Measurements from ENCODE around the gene KRT86. TPM values are rescaled to one million over a fixed set of nuclear protein-coding genes. Genes with fewer than 3 reads are reported as not detected.
"Not testable (repeated sequence)": the region's sequence is repeated elsewhere in the genome, so short reads cannot be mapped to it uniquely, and the experiment has no call there.

The KRT86 gene
- polyA plus RNA-seq, 1 donor (not counting 4 experiments of a cell fraction or from before 2014, with no cell fraction given) = not detected

DNA sequence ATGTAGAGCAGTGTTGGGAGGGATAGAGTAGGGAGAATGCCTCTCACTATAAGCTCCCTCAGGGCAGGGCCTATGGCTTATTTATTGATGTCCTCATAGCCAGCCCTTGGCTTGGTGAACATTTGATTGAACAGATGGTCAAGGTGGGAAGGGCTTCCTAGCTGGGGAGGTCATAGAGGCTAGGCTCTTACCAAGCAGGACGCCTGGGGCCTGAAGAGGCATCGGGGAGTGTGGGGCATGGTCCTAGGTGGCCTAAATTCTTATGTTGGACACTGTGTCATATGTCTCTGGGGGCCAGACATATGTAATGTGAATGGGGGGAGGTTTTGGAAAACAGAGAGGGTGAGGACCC lies 17.9 kb upstream of the KRT86 start:
- H4K20me1 ChIP-seq (ENCODE audit: control insufficient read depth, extremely low read depth, insufficient read depth, low read length) = no peaks in the 10 kb centered on the region
- no peaks in the 10 kb centered on the region for H3K9me1 ChIP-seq (ENCODE audit: control insufficient read depth, extremely low read depth, insufficient read depth, low read length)
- peaks cover 21% of the 10 kb centered on the region for H3K27me3 ChIP-seq (ENCODE audit: control insufficient read depth, extremely low read depth, insufficient read depth, low read length)
- H2AFZ ChIP-seq (ENCODE audit: control insufficient read depth, low read length) = no peak overlapping the region
- no peaks in the 10 kb centered on the region for H3K4me1 ChIP-seq (ENCODE audit: control insufficient read depth, extremely low read depth, insufficient read depth, low read length)
- TF ChIP-seq, protein P1, sequence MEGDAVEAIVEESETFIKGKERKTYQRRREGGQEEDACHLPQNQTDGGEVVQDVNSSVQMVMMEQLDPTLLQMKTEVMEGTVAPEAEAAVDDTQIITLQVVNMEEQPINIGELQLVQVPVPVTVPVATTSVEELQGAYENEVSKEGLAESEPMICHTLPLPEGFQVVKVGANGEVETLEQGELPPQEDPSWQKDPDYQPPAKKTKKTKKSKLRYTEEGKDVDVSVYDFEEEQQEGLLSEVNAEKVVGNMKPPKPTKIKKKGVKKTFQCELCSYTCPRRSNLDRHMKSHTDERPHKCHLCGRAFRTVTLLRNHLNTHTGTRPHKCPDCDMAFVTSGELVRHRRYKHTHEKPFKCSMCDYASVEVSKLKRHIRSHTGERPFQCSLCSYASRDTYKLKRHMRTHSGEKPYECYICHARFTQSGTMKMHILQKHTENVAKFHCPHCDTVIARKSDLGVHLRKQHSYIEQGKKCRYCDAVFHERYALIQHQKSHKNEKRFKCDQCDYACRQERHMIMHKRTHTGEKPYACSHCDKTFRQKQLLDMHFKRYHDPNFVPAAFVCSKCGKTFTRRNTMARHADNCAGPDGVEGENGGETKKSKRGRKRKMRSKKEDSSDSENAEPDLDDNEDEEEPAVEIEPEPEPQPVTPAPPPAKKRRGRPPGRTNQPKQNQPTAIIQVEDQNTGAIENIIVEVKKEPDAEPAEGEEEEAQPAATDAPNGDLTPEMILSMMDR (optimal IDR thresholded peaks at IDR 0.05 in 1 of 3, IDR thresholded peaks at IDR 0.05 in 1 of 3, conservative IDR thresholded peaks at IDR 0.05 in 1 of 3; ENCODE audit: extremely low read depth in 1 of 3, insufficient read depth in 2 of 3, low read length in 3 of 3) = no peak
- no peak for TF ChIP-seq EZH2 (IDR thresholded peaks at IDR 0.05; ENCODE audit: low read length)
- H3K27ac ChIP-seq (ENCODE audit: control insufficient read depth, insufficient read depth, low read length) = no peak overlapping the region
- no peak overlapping the region for H3K4me2 ChIP-seq (ENCODE audit: control insufficient read depth, extremely low read depth, insufficient read depth, low read depth, low read length)
- H3K9ac ChIP-seq (ENCODE audit: control insufficient read depth, extremely low read depth, insufficient read depth, low read length) = no peak overlapping the region
- H3K4me3 ChIP-seq (ENCODE audit: control insufficient read depth in 2 of 3, extremely low read depth in 1 of 3, insufficient read depth in 2 of 3, low read depth in 1 of 3, low read length in 3 of 3) = no peak overlapping the region
- H3K79me2 ChIP-seq (ENCODE audit: control insufficient read depth, insufficient read depth, low read length) = no peaks in the 10 kb centered on the region
- DNase-seq (ENCODE audit: low read depth, low spot score) = no peak
- no peak for FAIRE-seq
- dilution Hi-C loops (cut with MboI; ENCODE audit: extremely low pct_ligation_motif_present, low sequenced_read_pairs) = no loop called here
- H3K36me3 ChIP-seq (ENCODE audit: control insufficient read depth in 2 of 2, extremely low read depth in 1 of 2, insufficient read depth in 2 of 2, low read length in 2 of 2) = no peaks in the 10 kb centered on the region
- no peaks in the 10 kb centered on the region for H3K9me3 ChIP-seq (ENCODE audit: control insufficient read depth, low read depth, low read length)

DNA sequence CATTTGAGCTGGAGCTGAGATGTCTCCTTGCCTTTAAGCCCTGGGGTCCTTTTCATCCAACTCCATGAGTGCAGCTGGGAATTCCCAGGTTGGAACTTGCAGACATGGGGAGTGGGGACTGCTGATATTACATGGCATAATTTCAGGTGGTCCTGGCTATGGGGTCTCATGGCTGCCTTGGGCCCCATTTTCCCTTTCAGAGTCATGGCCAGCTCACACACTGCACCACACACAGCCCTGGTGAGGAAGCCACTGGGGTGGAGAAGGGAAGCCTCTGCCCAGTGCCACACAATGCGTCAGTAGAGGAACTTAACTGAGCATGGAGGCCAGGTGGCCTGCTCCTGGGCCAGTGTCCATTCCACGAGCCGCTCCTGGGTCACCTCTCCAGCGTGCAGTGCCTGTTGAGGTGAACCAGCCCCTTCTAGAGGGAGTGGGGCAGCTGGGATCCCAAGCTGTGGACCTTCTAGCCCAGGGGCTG lies 17.3 kb upstream of the KRT86 start:
- DNase-seq (ENCODE audit: low read depth, low spot score) (no peak), FAIRE-seq (no peak)
- Histone ChIP-seq H4K20me1 (ENCODE audit: control insufficient read depth, extremely low read depth, insufficient read depth, low read length) (no peaks in the 10 kb centered on the region), H3K79me2 (ENCODE audit: control insufficient read depth, insufficient read depth, low read length) (no peaks in the 10 kb centered on the region), H3K27me3 (ENCODE audit: control insufficient read depth, extremely low read depth, insufficient read depth, low read length) (peaks cover 21% of the 10 kb centered on the region), H3K9ac (ENCODE audit: control insufficient read depth, extremely low read depth, insufficient read depth, low read length) (no peak overlapping the region), H3K4me2 (ENCODE audit: control insufficient read depth, extremely low read depth, insufficient read depth, low read depth, low read length) (no peak overlapping the region), H2AFZ (ENCODE audit: control insufficient read depth, low read length) (no peak overlapping the region), H3K9me3 (ENCODE audit: control insufficient read depth, low read depth, low read length) (no peaks in the 10 kb centered on the region), H3K4me1 (ENCODE audit: control insufficient read depth, extremely low read depth, insufficient read depth, low read length) (no peaks in the 10 kb centered on the region), H3K9me1 (ENCODE audit: control insufficient read depth, extremely low read depth, insufficient read depth, low read length) (no peaks in the 10 kb centered on the region), H3K4me3 (ENCODE audit: control insufficient read depth in 2 of 3, extremely low read depth in 1 of 3, insufficient read depth in 2 of 3, low read depth in 1 of 3, low read length in 3 of 3) (no peak overlapping the region), H3K27ac (ENCODE audit: control insufficient read depth, insufficient read depth, low read length) (no peak overlapping the region), H3K36me3 (ENCODE audit: control insufficient read depth in 2 of 2, extremely low read depth in 1 of 2, insufficient read depth in 2 of 2, low read length in 2 of 2) (no peaks in the 10 kb centered on the region)
- TF ChIP-seq, protein P1 (optimal IDR thresholded peaks at IDR 0.05 in 1 of 3, IDR thresholded peaks at IDR 0.05 in 1 of 3, conservative IDR thresholded peaks at IDR 0.05 in 1 of 3; ENCODE audit: extremely low read depth in 1 of 3, insufficient read depth in 2 of 3, low read length in 3 of 3) = no peak
- no peak for TF ChIP-seq EZH2 (IDR thresholded peaks at IDR 0.05; ENCODE audit: low read length)
- dilution Hi-C loops (cut with MboI; ENCODE audit: extremely low pct_ligation_motif_present, low sequenced_read_pairs) = no loop called here

DNA sequence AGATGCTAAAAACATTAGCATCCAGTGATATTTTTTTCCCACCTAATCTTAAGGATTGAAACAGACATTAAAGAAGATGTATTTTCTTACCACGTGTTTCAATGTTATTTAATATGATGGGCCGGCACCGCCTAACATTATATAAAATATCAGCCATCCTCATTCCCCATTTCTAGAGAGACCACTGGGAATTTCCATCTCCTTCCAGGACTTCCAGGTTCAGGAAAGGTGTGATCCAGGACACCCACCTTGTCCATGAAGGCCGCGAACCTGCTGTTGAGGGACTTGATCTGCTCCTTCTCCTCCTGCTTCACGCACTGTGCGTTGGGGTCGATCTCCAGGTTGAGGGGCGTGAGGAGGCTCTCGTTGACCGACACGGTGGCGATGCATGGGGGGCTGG lies 16.5 kb upstream of the KRT86 start:
- dilution Hi-C loops (cut with MboI; ENCODE audit: extremely low pct_ligation_motif_present, low sequenced_read_pairs); H3K79me2 ChIP-seq (ENCODE audit: control insufficient read depth, insufficient read depth, low read length); H3K36me3 ChIP-seq (ENCODE audit: control insufficient read depth in 2 of 2, extremely low read depth in 1 of 2, insufficient read depth in 2 of 2, low read length in 2 of 2); DNase-seq (ENCODE audit: low read depth, low spot score); H2AFZ ChIP-seq (ENCODE audit: control insufficient read depth, low read length); H3K4me1 ChIP-seq (ENCODE audit: control insufficient read depth, extremely low read depth, insufficient read depth, low read length); H4K20me1 ChIP-seq (ENCODE audit: control insufficient read depth, extremely low read depth, insufficient read depth, low read length); H3K27ac ChIP-seq (ENCODE audit: control insufficient read depth, insufficient read depth, low read length); H3K9me3 ChIP-seq (ENCODE audit: control insufficient read depth, low read depth, low read length); H3K9ac ChIP-seq (ENCODE audit: control insufficient read depth, extremely low read depth, insufficient read depth, low read length); FAIRE-seq; H3K4me3 ChIP-seq (ENCODE audit: control insufficient read depth in 2 of 3, extremely low read depth in 1 of 3, insufficient read depth in 2 of 3, low read depth in 1 of 3, low read length in 3 of 3); H3K9me1 ChIP-seq (ENCODE audit: control insufficient read depth, extremely low read depth, insufficient read depth, low read length); H3K4me2 ChIP-seq (ENCODE audit: control insufficient read depth, extremely low read depth, insufficient read depth, low read depth, low read length): not testable (repeated sequence)
- H3K27me3 ChIP-seq (ENCODE audit: control insufficient read depth, extremely low read depth, insufficient read depth, low read length) = peaks cover 21% of the 10 kb centered on the region

All from keratinocyte (primary cell).